ENCODE measurements around the gene VAMP5.
"Not testable (repeated sequence)": the region's sequence is repeated elsewhere in the genome, so short reads cannot be mapped to it uniquely, and the experiment has no call there.

The VAMP5 gene

DNA sequence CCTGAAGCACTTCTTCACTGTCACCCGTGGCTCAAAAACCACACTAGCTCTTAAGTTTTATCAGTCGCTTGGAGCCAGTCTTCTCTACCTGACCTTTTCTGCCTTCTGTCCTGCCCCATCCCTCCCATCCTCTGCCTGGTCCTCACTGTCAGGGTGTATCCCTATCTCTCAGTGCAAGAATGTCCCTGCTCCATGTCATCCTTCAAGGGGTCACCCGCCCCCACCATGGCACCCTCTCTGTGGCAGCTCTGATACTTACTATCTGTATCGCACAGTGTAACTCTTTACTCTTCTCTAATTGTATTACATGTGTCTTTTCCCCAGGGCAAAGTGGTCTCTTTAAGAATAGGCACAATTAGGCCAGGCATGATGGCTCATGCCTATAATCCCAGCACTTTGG, 4.4 kb downstream of the VAMP5 start:
- Histone ChIP-seq H3K9me3 (no peaks in the 10 kb centered on the region), H3K4me1 (no peaks in the 10 kb centered on the region), H3K4me3 (ENCODE audit: low read depth, low read length) (no peak overlapping the region), H3K27me3 (no peaks in the 10 kb centered on the region), H3K36me3 (no peaks in the 10 kb centered on the region)
- TF ChIP-seq, protein P1, sequence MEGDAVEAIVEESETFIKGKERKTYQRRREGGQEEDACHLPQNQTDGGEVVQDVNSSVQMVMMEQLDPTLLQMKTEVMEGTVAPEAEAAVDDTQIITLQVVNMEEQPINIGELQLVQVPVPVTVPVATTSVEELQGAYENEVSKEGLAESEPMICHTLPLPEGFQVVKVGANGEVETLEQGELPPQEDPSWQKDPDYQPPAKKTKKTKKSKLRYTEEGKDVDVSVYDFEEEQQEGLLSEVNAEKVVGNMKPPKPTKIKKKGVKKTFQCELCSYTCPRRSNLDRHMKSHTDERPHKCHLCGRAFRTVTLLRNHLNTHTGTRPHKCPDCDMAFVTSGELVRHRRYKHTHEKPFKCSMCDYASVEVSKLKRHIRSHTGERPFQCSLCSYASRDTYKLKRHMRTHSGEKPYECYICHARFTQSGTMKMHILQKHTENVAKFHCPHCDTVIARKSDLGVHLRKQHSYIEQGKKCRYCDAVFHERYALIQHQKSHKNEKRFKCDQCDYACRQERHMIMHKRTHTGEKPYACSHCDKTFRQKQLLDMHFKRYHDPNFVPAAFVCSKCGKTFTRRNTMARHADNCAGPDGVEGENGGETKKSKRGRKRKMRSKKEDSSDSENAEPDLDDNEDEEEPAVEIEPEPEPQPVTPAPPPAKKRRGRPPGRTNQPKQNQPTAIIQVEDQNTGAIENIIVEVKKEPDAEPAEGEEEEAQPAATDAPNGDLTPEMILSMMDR (IDR thresholded peaks at IDR 0.05; ENCODE audit: low read depth, low read length): no peak
- no peak for DNase-seq

DNA sequence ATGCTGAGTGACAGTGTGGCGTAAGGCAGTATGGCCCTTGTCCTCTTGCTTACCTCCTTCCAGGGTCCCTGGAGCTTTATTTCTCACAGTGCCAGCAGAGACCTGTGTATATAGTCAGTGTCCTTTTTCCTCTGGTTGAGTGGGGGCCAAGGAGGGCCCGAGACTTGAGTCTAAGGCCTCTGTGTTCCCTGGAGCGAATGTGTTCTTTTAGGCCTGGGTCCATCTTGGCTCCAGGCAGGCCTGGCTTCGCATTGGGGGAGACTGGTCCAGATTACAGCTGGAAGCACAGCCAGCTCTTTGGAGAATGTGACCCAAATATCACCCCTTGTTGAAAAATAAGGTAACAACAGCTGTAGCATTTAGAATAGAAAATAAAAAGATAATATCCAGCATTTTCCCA, 5.0 kb downstream of the VAMP5 start:
- Histone ChIP-seq H3K9me3 (no peaks in the 10 kb centered on the region), H3K36me3 (no peaks in the 10 kb centered on the region), H3K4me3 (ENCODE audit: low read depth, low read length) (no peak overlapping the region), H3K4me1 (no peaks in the 10 kb centered on the region), H3K27me3 (no peaks in the 10 kb centered on the region)
- DNase-seq: no peak
- TF ChIP-seq, protein P1 (IDR thresholded peaks at IDR 0.05; ENCODE audit: low read depth, low read length): no peak

DNA sequence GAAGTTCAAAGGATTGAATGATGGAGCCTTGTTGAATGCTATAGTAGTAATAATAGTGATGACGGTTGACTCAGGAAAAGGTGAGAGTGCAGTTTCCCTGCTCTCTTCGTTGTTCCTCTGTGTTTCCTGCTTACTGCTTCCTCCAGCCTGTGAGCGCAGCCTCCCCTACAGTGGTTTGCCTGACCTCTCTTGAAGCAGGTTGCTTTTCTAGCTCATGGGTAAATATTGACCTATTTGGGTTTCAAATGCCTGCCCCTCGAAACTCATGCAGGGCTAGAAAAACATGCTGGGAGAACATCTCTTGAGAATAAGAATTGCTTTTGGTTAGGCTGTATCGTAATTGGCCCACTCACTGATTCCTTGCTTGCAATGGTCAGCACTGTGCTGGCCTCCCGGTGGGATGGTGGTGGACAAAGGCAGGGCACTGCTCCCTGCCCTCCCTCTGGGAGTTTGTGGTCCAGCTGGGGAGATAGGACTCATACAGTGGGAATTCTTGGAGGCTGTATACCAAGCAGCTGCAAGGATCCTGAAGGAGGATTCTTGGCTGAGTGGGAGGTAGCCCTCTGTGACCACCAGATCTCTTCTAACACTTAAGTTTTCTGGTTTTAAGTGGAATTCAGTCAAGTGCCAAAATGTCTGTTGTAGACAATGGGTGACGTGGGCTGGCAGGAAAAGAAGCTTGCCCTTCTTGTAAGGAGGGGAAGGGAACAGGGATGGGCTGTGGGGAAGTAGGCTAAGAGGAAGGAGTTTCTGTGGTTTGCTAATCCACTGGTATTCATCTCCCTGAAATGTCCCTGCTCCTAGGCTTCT, 6.0 kb downstream of the VAMP5 start:
- TF ChIP-seq, protein P1 (IDR thresholded peaks at IDR 0.05; ENCODE audit: low read depth, low read length): no peak
- no peaks in the 10 kb centered on the region for H3K36me3 ChIP-seq
- no peaks in the 10 kb centered on the region for H3K27me3 ChIP-seq
- DNase-seq: no peak
- H3K4me3 ChIP-seq (ENCODE audit: low read depth, low read length): no peak overlapping the region
- no peaks in the 10 kb centered on the region for H3K9me3 ChIP-seq
- no peaks in the 10 kb centered on the region for H3K4me1 ChIP-seq

DNA sequence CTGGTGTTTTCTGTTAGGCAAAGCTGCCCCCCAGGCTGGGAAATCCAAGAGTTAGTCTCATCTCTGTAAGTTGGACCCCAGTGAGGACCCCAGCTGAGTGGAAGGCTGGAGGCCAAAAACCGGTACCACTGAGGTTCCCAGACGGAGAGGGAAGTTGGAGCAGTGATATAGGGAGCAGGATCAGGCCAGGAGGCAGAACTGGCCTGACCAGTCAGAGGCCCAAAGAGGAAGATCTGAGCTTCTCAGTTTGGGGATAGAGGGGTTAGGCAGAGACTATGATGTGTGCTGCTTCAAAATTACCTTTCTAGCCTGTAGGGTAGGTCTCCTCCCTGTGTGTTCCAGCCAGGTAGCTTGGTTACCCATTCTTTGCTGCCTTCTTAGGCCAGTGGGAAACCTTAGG, 6.7 kb downstream of the VAMP5 start:
- Histone ChIP-seq H3K4me3 (ENCODE audit: low read depth, low read length) (no peak overlapping the region), H3K4me1 (no peaks in the 10 kb centered on the region), H3K27me3 (no peaks in the 10 kb centered on the region), H3K9me3 (no peaks in the 10 kb centered on the region), H3K36me3 (no peaks in the 10 kb centered on the region)
- DNase-seq: no peak
- TF ChIP-seq, protein P1 (IDR thresholded peaks at IDR 0.05; ENCODE audit: low read depth, low read length): no peak

DNA sequence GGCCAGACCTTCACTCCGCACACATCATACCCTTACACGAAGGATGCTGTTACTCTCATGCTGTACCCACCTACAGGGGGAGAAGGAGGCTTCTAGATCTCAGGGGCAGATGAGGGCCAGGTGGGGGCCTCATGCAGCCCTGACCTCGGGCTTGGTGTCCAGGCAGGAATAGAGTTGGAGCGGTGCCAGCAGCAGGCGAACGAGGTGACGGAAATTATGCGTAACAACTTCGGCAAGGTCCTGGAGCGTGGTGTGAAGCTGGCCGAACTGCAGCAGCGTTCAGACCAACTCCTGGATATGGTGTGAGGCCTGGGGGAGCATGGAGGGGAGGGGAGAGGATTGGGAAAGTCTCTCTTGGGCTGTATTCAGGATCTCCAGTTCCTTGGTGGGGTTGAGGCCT, 7.3 kb downstream of the VAMP5 start:
- TF ChIP-seq, protein P1 (IDR thresholded peaks at IDR 0.05; ENCODE audit: low read depth, low read length): no peak
- no peak for DNase-seq
- Histone ChIP-seq H3K4me1 (no peaks in the 10 kb centered on the region), H3K4me3 (ENCODE audit: low read depth, low read length) (no peak overlapping the region), H3K9me3 (no peaks in the 10 kb centered on the region), H3K36me3 (no peaks in the 10 kb centered on the region), H3K27me3 (no peaks in the 10 kb centered on the region)

DNA sequence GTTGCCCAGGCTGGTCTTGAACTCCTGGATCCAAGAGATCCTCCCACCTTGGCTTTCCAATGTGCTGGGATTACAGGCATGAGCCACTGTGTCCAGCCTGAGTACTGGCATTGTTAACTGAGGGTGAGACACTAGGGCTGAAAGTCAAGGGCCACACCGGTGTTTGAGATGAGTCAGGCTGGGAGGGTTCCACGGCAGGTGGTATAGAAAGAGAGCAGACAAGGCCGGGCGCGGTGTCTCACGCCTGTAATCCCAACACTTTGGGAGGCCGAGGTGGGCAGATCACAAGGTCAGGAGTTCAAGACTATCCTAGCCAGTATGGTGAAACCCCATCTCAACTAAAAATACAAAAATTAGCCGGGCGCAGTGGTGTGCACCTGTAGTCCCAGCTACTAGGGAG, 8.1 kb downstream of the VAMP5 start:
- not testable (repeated sequence) for H3K4me3 ChIP-seq (ENCODE audit: low read depth, low read length); H3K4me1 ChIP-seq; DNase-seq; H3K27me3 ChIP-seq; H3K9me3 ChIP-seq; H3K36me3 ChIP-seq

Data from BE2C (cell line).